Erythroblast (primary cell): ENCODE data around the gene PRICKLE3.

Experiments used
- GATA1 ChIP-seq: IDR thresholded peaks from 2 replicates; pipeline ENCODE4 v1.6.1; 2011; ENCODE audit warnings: low read depth, mild to moderate bottlenecking, control low read depth, low read length, moderate library complexity
- POLR2A ChIP-seq: IDR thresholded peaks from 2 replicates; pipeline ENCODE4 v1.6.1; 2011; ENCODE audit warnings: mild to moderate bottlenecking, low read length

DNA sequence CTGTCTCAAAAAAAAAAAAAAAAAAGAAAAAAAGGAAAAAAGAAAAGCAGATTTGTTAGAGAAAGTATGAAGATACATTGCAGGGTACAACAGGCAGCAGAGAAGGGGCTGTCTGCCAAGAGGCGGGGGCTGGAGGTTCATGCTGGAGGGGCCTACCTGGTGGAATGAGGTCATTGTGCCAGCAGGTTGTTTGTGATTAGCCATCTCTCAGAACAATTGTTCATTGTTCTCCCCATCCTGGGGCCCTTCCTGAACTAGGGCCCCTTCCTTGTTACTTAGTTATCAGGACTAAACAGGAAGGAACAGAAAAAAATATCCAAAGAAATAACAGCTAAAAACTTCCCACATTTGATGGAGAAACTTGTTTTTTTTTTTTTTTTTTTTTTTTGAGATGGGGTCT, 48.7 kb downstream of the PRICKLE3 start:
- TF ChIP-seq POLR2A: no peak
- TF ChIP-seq GATA1: no peak
